Measurements from ENCODE around the gene CLCN4. TPM values are rescaled to one million over a fixed set of nuclear protein-coding genes. Genes with fewer than 3 reads are reported as not detected.

CLCN4 gene
- total RNA-seq, 1 experiment from 2014 or later = 3.1 TPM

DNA sequence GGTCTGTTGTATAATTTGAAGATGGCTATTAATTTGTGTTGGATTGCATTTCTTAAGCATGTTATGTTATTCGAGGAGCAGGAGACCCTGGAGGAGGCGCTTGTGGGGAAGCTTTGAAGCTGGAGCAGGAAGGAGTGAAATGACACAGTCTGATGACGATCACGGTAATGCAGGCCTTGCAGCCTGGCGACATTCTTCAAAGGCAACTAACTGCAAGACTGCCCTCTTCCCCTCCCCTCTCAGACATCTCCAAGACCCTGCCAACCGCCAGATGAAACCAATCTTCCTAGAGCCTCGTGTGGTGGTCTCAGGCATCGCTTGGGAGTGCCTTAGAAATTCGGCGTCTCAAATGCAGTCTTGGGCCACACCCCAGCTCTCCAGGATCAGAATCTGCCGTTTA, 16.1 kb downstream of the CLCN4 start:
- no peak overlapping the region for H3K4me2 ChIP-seq
- no peaks in the 10 kb centered on the region for H3F3A ChIP-seq (ENCODE audit: insufficient read depth, low read depth)
- H3K27me3 ChIP-seq (ENCODE audit: insufficient read depth, low read depth) = no peaks in the 10 kb centered on the region
- no peak overlapping the region for H3K27ac ChIP-seq
- ChIA-PET POLR2A (ENCODE audit: unreplicated experiment) (no interaction called here), CTCF (no interaction called here)
- no peak overlapping the region for H3K4me3 ChIP-seq
- H3K36me3 ChIP-seq (ENCODE audit: low read depth) = no peaks in the 10 kb centered on the region
- no peak overlapping the region for H2AFZ ChIP-seq
- H3K79me2 ChIP-seq (ENCODE audit: low read depth) = no peaks in the 10 kb centered on the region
- no peaks in the 10 kb centered on the region for H3K9me3 ChIP-seq (ENCODE audit: insufficient read depth, low read depth)
- intact Hi-C loops (cut with micrococcal nuclease; ENCODE audit: unreplicated experiment) = no loop called here
- TF ChIP-seq, protein P1, sequence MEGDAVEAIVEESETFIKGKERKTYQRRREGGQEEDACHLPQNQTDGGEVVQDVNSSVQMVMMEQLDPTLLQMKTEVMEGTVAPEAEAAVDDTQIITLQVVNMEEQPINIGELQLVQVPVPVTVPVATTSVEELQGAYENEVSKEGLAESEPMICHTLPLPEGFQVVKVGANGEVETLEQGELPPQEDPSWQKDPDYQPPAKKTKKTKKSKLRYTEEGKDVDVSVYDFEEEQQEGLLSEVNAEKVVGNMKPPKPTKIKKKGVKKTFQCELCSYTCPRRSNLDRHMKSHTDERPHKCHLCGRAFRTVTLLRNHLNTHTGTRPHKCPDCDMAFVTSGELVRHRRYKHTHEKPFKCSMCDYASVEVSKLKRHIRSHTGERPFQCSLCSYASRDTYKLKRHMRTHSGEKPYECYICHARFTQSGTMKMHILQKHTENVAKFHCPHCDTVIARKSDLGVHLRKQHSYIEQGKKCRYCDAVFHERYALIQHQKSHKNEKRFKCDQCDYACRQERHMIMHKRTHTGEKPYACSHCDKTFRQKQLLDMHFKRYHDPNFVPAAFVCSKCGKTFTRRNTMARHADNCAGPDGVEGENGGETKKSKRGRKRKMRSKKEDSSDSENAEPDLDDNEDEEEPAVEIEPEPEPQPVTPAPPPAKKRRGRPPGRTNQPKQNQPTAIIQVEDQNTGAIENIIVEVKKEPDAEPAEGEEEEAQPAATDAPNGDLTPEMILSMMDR (conservative IDR thresholded peaks at IDR 0.05) = no peak
- no peak for TF ChIP-seq EZH2 (IDR thresholded peaks at IDR 0.05; ENCODE audit: low read depth)
- H3K9me2 ChIP-seq (ENCODE audit: insufficient read depth) = no peaks in the 10 kb centered on the region
- H4K20me1 ChIP-seq (ENCODE audit: insufficient read depth) = no peaks in the 10 kb centered on the region
- no peaks in the 10 kb centered on the region for H3K4me1 ChIP-seq (replicated peaks; ENCODE audit: insufficient read depth)
- no peak for DNase-seq
- no TSS peak for BruUV-seq (replicated peaks)

DNA sequence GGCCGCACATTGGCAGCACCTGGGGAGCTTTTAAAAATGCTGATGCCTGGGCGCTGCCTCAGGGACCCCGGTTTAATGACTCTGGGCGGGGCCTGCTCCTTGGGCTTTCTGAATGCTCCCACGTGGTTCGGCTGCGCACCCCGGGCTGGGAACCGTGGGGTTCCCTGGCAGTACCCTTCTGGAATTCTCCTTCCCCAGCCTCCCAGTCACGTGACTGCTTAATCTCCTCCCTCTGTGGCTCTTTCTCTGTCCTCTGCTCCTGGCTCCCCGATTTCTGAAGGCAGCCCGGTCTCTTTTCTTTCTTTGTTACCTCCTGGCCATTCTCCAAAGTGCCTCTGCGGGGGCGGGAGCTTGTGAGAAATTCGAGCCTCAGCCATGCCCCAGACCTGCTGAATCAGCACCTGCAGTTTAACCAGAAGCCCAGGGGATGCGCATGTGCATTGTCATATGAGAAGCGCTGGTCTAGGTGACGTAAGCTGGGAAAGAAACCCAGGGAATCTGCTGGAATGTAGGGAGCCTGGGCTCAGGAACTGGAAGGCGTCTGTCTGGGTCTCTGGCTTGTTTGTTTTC, 16.6 kb downstream of the CLCN4 start:
- POLR2A ChIA-PET (ENCODE audit: unreplicated experiment) = no interaction called here
- no peaks in the 10 kb centered on the region for H3K79me2 ChIP-seq (ENCODE audit: low read depth)
- CTCF ChIA-PET = no interaction called here
- BruUV-seq (replicated peaks) = no TSS peak
- no peaks in the 10 kb centered on the region for H3K4me1 ChIP-seq (replicated peaks; ENCODE audit: insufficient read depth)
- DNase-seq = no peak
- H2AFZ ChIP-seq = no peak overlapping the region
- TF ChIP-seq EZH2 (IDR thresholded peaks at IDR 0.05; ENCODE audit: low read depth) = no peak
- TF ChIP-seq, protein P1 (conservative IDR thresholded peaks at IDR 0.05) = no peak
- H3K9me2 ChIP-seq (ENCODE audit: insufficient read depth) = no peaks in the 10 kb centered on the region
- intact Hi-C loops (cut with micrococcal nuclease; ENCODE audit: unreplicated experiment) = no loop called here
- H3F3A ChIP-seq (ENCODE audit: insufficient read depth, low read depth) = no peaks in the 10 kb centered on the region
- no peak overlapping the region for H3K4me2 ChIP-seq
- no peak overlapping the region for H3K4me3 ChIP-seq
- H3K36me3 ChIP-seq (ENCODE audit: low read depth) = no peaks in the 10 kb centered on the region
- no peaks in the 10 kb centered on the region for H3K9me3 ChIP-seq (ENCODE audit: insufficient read depth, low read depth)
- no peaks in the 10 kb centered on the region for H3K27me3 ChIP-seq (ENCODE audit: insufficient read depth, low read depth)
- no peaks in the 10 kb centered on the region for H4K20me1 ChIP-seq (ENCODE audit: insufficient read depth)
- H3K27ac ChIP-seq = no peak overlapping the region

DNA sequence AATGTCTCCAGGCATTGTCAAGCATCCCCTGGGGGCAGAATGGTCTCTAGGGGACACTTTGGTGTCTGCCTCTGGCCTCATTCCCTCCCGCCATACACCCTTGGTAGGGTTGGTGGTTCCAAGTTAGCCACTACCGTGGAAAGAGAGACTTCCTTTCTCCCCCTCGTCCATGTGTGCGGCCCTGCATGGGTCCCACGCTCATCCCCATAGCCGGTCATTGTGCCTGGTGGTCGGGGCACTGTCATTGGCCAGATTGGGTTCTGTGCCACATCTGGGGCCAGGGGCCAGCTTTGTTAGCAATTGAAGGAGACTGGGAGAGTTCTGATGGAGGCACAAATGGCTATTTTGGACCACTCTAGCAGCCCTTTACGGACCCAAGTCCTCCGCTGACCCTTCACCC, 17.3 kb downstream of the CLCN4 start:
- Histone ChIP-seq H3K4me2 (no peak overlapping the region), H3K36me3 (ENCODE audit: low read depth) (no peaks in the 10 kb centered on the region), H3K9me2 (ENCODE audit: insufficient read depth) (no peaks in the 10 kb centered on the region), H4K20me1 (ENCODE audit: insufficient read depth) (no peaks in the 10 kb centered on the region), H3K27me3 (ENCODE audit: insufficient read depth, low read depth) (no peaks in the 10 kb centered on the region), H3F3A (ENCODE audit: insufficient read depth, low read depth) (no peaks in the 10 kb centered on the region), H3K79me2 (ENCODE audit: low read depth) (no peaks in the 10 kb centered on the region), H3K4me1 (replicated peaks; ENCODE audit: insufficient read depth) (no peaks in the 10 kb centered on the region), H3K27ac (no peak overlapping the region), H3K4me3 (no peak overlapping the region), H2AFZ (no peak overlapping the region), H3K9me3 (ENCODE audit: insufficient read depth, low read depth) (no peaks in the 10 kb centered on the region)
- intact Hi-C loops (cut with micrococcal nuclease; ENCODE audit: unreplicated experiment) = no loop called here
- DNase-seq = no peak
- BruUV-seq (replicated peaks) = no TSS peak
- ChIA-PET POLR2A (ENCODE audit: unreplicated experiment) (no interaction called here), CTCF (no interaction called here)
- TF ChIP-seq EZH2 (IDR thresholded peaks at IDR 0.05; ENCODE audit: low read depth) = no peak
- TF ChIP-seq, protein P1 (conservative IDR thresholded peaks at IDR 0.05) = no peak
